ENCODE results near the gene GALM.

- TF ChIP-seq JUN (CRISPR knock-in tag; IDR thresholded peaks at IDR 0.05) = no peak
- no peak for TF ChIP-seq HOXA7 (CRISPR knock-in tag; IDR thresholded peaks at IDR 0.05)
Measured at GRCh38 chr2:38621018-38621417, 44.9 kb upstream of the GALM start.

Data from HepG2 (cell line).